OCI-LY7 (cell line): ENCODE data around the gene NGEF. TPM values are rescaled to one million over a fixed set of nuclear protein-coding genes. Genes with fewer than 3 reads are reported as not detected.
"Not testable (repeated sequence)": the region's sequence is repeated elsewhere in the genome, so short reads cannot be mapped to it uniquely, and the experiment has no call there.

Experiments used
- BruUV-seq: library from RNA; stranded (reverse); fragments of 400-500 nt; replicated peaks from 2 replicates; lab custom pipeline; 2021; lab: Mats Ljungman, UMichigan
- CTCF ChIA-PET: fragments of 300-600 bp; sonication (Branson Sonifier 250); formaldehyde crosslinking; loops from one replicate; lab custom pipeline; 2022; ENCODE audit warnings: antibody characterized with exemption; ENCODE audit not compliant: unreplicated experiment; lab: Charles Lee
- POLR2A ChIA-PET: fragments of 300-600 bp; sonication (Branson Sonifier 250); formaldehyde crosslinking; loops from one replicate; lab custom pipeline; 2022; ENCODE audit warnings: antibody characterized with exemption; lab: Charles Lee
- DNase-seq: peaks from one replicate; pipeline ENCODE4 v3.0.0-alpha.2; 2015; ENCODE audit warnings: low spot score
- H2AFZ ChIP-seq: fragments of 200-600 bp; sonication (generic), shearing (Covaris generic); 2 replicates; pipeline ENCODE4 v1.6.1; 2014; ENCODE audit warnings: mild to moderate bottlenecking, antibody characterized with exemption, low read length, moderate library complexity
- H3K27ac ChIP-seq: fragments of 200-600 bp; sonication (generic); 2 replicates; pipeline ENCODE4 v1.5.1; 2014; ENCODE audit warnings: mixed run types, low read depth, mild to moderate bottlenecking, moderate library complexity, low read length, inconsistent platforms; ENCODE audit not compliant: poor library complexity, severe bottlenecking
- H3K36me3 ChIP-seq: fragments of 200-600 bp; sonication (generic); 2 replicates; pipeline ENCODE4 v1.6.1; 2014; ENCODE audit warnings: mild to moderate bottlenecking, antibody characterized with exemption, low read length, moderate library complexity, mixed read lengths; ENCODE audit not compliant: insufficient read depth
- H3K4me1 ChIP-seq: fragments of 200-600 bp; sonication (generic); 2 replicates; pipeline ENCODE4 v1.5.1; 2014; ENCODE audit warnings: mild to moderate bottlenecking, low read length; ENCODE audit not compliant: insufficient read depth, poor library complexity, severe bottlenecking
- H3K4me2 ChIP-seq: fragments of 200-600 bp; sonication (generic); 2 replicates; pipeline ENCODE4 v1.6.1; 2014; ENCODE audit warnings: mild to moderate bottlenecking, low read length
- H3K4me3 ChIP-seq: fragments of 200-600 bp; sonication (generic); 2 replicates; pipeline ENCODE4 v1.5.1; 2014; ENCODE audit warnings: mild to moderate bottlenecking, low read depth, low read length; ENCODE audit not compliant: poor library complexity, severe bottlenecking
- H3K79me2 ChIP-seq: fragments of 200-600 bp; sonication (generic); 2 replicates; pipeline ENCODE4 v1.6.1; 2016; ENCODE audit warnings: low read depth, mild to moderate bottlenecking, low read length, moderate library complexity, mixed read lengths; ENCODE audit not compliant: insufficient read depth
- H3K9me2 ChIP-seq: fragments of 200-600 bp; sonication (generic); 2 replicates; pipeline ENCODE4 v1.6.1; 2016; ENCODE audit warnings: mild to moderate bottlenecking, low read length, mixed read lengths; ENCODE audit not compliant: insufficient read depth
- H3K9me3 ChIP-seq: fragments of 200-600 bp; sonication (generic); 2 replicates; pipeline ENCODE4 v1.6.1; 2014; ENCODE audit warnings: mild to moderate bottlenecking, mixed run types, low read length, mixed read lengths
- H4K20me1 ChIP-seq: fragments of 200-600 bp; sonication (generic); 2 replicates; pipeline ENCODE4 v1.6.1; 2014; ENCODE audit warnings: mild to moderate bottlenecking, antibody characterized with exemption, low read length, moderate library complexity, mixed read lengths; ENCODE audit not compliant: insufficient read depth
- EZH2phosphoT487 ChIP-seq: fragments of 200-600 bp; sonication (generic); IDR thresholded peaks from 2 replicates; pipeline ENCODE4 v1.6.1; 2018; ENCODE audit warnings: low read depth, borderline replicate concordance, mild to moderate bottlenecking, mixed run types, antibody characterized with exemption, low read length, moderate library complexity, mixed read lengths
- intact Hi-C: fragments of 100-400 bp; cut with micrococcal nuclease; formaldehyde crosslinking; loops from one replicate; pipeline ENCODE4 v1.10.0; 2022; ENCODE audit not compliant: unreplicated experiment
- total RNA-seq, 2 experiments: library from RNA; depleted of rRNA in 1 of 2; stranded (reverse); fragments of >200 nt in 1 of 2; shearing (Covaris generic) in 1 of 2; gene quantifications; 2 replicates each; pipeline ENCODE4 v1.2.3, GENCODE V29; 2014 to 2022
- TF ChIP-seq, protein P1 (sequence below): fragments of 200-600 bp; sonication (generic); conservative IDR thresholded peaks from 2 replicates; pipeline ENCODE4 v1.5.1; 2014; ENCODE audit warnings: mild to moderate bottlenecking, antibody characterized with exemption, low read length, moderate library complexity, mixed read lengths

The NGEF gene
- total RNA-seq, 2 experiments from 2014 or later, result 0.82 TPM; not detected in 1

DNA sequence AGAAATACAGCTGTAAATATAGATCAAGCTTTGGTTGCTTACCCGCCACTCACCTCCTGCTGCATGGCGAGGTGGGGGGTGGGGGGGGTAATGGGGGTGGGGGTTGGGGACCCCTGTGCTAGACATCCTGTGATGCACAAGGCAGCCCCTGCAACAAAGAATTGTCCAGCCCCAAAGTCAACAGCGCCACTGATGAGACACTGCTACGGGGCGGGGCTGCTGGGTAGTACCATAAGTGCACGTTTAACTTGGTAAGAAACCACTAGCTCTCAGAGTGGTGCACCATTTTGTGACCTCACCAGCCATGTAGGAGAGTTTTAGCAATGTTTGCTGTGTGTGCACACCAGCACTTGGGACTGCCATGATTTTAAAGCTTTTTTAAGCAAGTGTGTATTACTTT is 102.7 kb downstream of the NGEF start:
- H3K79me2 ChIP-seq, result no peaks in the 10 kb centered on the region
- ChIA-PET POLR2A (no interaction called here), CTCF (no interaction called here)
- TF ChIP-seq EZH2phosphoT487, result no peak
- TF ChIP-seq, protein P1, sequence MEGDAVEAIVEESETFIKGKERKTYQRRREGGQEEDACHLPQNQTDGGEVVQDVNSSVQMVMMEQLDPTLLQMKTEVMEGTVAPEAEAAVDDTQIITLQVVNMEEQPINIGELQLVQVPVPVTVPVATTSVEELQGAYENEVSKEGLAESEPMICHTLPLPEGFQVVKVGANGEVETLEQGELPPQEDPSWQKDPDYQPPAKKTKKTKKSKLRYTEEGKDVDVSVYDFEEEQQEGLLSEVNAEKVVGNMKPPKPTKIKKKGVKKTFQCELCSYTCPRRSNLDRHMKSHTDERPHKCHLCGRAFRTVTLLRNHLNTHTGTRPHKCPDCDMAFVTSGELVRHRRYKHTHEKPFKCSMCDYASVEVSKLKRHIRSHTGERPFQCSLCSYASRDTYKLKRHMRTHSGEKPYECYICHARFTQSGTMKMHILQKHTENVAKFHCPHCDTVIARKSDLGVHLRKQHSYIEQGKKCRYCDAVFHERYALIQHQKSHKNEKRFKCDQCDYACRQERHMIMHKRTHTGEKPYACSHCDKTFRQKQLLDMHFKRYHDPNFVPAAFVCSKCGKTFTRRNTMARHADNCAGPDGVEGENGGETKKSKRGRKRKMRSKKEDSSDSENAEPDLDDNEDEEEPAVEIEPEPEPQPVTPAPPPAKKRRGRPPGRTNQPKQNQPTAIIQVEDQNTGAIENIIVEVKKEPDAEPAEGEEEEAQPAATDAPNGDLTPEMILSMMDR, result no peak
- no peak overlapping the region for H3K4me3 ChIP-seq
- no peaks in the 10 kb centered on the region for H3K36me3 ChIP-seq
- no peaks in the 10 kb centered on the region for H3K4me1 ChIP-seq
- H3K9me3 ChIP-seq, result no peaks in the 10 kb centered on the region
- intact Hi-C loops, result no loop called here
- no peak for DNase-seq
- no peak overlapping the region for H3K27ac ChIP-seq
- H3K9me2 ChIP-seq, result no peaks in the 10 kb centered on the region
- H3K4me2 ChIP-seq, result no peak overlapping the region
- H4K20me1 ChIP-seq, result no peaks in the 10 kb centered on the region
- BruUV-seq, result no TSS peak
- no peak overlapping the region for H2AFZ ChIP-seq

DNA sequence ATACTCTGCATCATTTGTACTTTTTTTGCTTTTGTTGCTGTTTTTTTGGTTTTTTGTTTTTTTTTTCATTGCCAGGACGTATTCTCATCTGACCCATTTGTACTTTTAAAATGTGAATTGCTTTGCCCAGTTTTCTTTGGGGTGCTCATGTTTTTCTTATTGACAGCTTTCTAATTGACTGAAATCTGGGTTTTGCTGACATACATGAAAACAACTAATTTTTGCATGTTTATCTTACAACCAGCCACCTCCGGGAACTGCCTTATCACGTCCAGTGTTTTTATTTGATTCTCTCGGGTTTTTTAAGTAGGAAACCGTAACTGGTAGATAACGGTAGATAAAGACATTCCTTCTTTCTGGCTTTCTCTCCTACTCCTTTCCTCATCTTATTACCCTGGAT is 104.4 kb downstream of the NGEF start:
- H3K79me2 ChIP-seq, result no peaks in the 10 kb centered on the region
- POLR2A ChIA-PET, result no interaction called here
- H3K9me2 ChIP-seq, result no peaks in the 10 kb centered on the region
- no TSS peak for BruUV-seq
- H4K20me1 ChIP-seq, result no peaks in the 10 kb centered on the region
- no peak overlapping the region for H3K4me3 ChIP-seq
- CTCF ChIA-PET, result no interaction called here
- H3K4me1 ChIP-seq, result no peaks in the 10 kb centered on the region
- no peaks in the 10 kb centered on the region for H3K36me3 ChIP-seq
- no peak for DNase-seq
- H3K27ac ChIP-seq, result no peak overlapping the region
- intact Hi-C loops, result no loop called here
- H2AFZ ChIP-seq, result no peak overlapping the region
- TF ChIP-seq EZH2phosphoT487, result no peak
- TF ChIP-seq, protein P1, result no peak
- no peak overlapping the region for H3K4me2 ChIP-seq
- no peaks in the 10 kb centered on the region for H3K9me3 ChIP-seq

DNA sequence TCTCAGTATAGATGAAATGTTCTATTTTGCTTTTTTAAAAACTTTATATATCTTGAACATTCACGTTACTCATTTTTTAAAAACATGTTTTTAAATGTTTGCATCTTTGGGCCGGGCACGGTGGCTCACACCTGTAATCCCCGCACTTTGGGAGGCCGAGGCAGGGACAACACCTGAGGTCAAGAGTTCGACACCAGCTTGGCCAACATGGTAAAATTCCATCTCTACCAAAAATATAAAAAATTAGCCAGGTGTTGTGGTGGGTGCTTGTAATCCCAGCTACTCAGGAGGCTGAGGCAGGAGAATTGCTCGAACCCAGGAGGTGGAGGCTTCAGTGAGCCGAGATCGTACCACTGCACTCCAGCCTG is 105.4 kb downstream of the NGEF start:
- H4K20me1 ChIP-seq, H3K4me3 ChIP-seq, H3K4me2 ChIP-seq, H3K4me1 ChIP-seq, H3K9me2 ChIP-seq, POLR2A ChIA-PET, H3K36me3 ChIP-seq, H3K79me2 ChIP-seq, H2AFZ ChIP-seq, H3K9me3 ChIP-seq, CTCF ChIA-PET, H3K27ac ChIP-seq, intact Hi-C loops, BruUV-seq, DNase-seq: not testable (repeated sequence)

DNA sequence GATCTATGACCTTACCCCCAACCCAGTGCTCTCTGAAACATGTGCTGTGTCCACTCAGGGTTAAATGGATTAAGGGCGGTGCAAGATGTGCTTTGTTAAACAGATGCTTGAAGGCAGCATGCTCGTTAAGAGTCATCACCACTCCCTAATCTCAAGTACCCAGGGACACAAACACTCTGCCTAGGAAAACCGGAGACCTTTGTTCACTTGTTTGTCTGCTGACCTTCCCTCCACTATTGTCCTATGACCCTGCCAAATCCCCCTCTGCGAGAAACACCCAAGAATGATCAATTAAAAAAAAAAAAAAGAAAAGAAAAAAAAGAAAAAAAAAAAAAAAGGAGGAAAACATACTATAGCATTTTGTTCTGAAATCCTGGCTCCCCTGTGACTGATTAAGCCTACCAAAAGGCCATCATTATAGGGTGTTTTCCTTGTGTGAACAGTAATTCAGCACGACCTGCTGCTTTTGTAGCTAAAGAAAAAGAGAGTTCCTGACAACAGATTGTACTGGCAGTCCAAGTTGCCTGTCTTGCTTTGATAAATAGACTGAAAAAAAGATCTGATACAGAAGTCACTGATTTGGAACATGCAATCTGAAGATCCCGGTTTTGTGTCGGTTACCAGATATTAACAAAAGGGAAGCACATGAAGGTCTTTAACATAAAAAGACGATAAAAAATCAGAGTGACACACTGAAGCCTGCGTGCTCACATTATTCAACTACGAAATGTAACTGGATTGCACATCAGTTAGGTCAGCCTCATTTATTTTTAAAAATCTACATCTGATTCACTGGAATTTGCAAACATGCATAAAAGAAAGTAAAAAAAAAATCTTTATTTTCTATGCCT is 106.0 kb downstream of the NGEF start:
- DNase-seq, H3K9me3 ChIP-seq, H3K4me2 ChIP-seq, H3K27ac ChIP-seq, BruUV-seq, intact Hi-C loops, H3K4me1 ChIP-seq, H4K20me1 ChIP-seq, H3K36me3 ChIP-seq, POLR2A ChIA-PET, H2AFZ ChIP-seq, H3K79me2 ChIP-seq, H3K4me3 ChIP-seq, H3K9me2 ChIP-seq, CTCF ChIA-PET: not testable (repeated sequence)
